Smooth muscle cell (in vitro differentiated cells): ENCODE results near the gene HS3ST2. TPM values are rescaled to one million over a fixed set of nuclear protein-coding genes. Genes with fewer than 3 reads are reported as not detected.
"Not testable (repeated sequence)": the region's sequence is repeated elsewhere in the genome, so short reads cannot be mapped to it uniquely, and the experiment has no call there.

Source experiments
- DNase-seq: peaks from one replicate; lab custom pipeline; 2025; ENCODE audit not compliant: unreplicated experiment; lab: John Stamatoyannopoulos, UW
- H2AFZ ChIP-seq: fragments of 200-600 bp; sonication (generic); 2 replicates; pipeline ENCODE4 v1.6.0; 2016; ENCODE audit warnings: antibody characterized with exemption, low read depth, mild to moderate bottlenecking
- H3F3A ChIP-seq: fragments of 200-600 bp; sonication (generic); 2 replicates; pipeline ENCODE4 v1.6.0; 2017; ENCODE audit warnings: antibody characterized with exemption, low read depth
- H3K27ac ChIP-seq: fragments of 200-600 bp; sonication (generic); 2 replicates; pipeline ENCODE4 v1.5.1; 2016; ENCODE audit warnings: low read depth, mild to moderate bottlenecking
- H3K27me3 ChIP-seq: fragments of 200-600 bp; sonication (generic); 2 replicates; pipeline ENCODE4 v1.6.1; 2016; ENCODE audit warnings: low read depth, mild to moderate bottlenecking
- H3K36me3 ChIP-seq: fragments of 200-600 bp; sonication (generic); 2 replicates; pipeline ENCODE4 v1.5.1; 2016; ENCODE audit warnings: low read depth
- H3K4me1 ChIP-seq: fragments of 200-600 bp; sonication (generic); 2 replicates; pipeline ENCODE4 v1.5.1; 2016; ENCODE audit warnings: low read depth
- H3K4me2 ChIP-seq: fragments of 200-600 bp; sonication (generic); 2 replicates; pipeline ENCODE4 v1.6.0; 2016; ENCODE audit warnings: mild to moderate bottlenecking
- H3K4me3 ChIP-seq: fragments of 200-600 bp; sonication (generic); 2 replicates; pipeline ENCODE4 v1.5.1; 2016; ENCODE audit warnings: mild to moderate bottlenecking
- H3K79me2 ChIP-seq: fragments of 200-600 bp; sonication (generic); 2 replicates; pipeline ENCODE4 v1.6.0; 2016; ENCODE audit warnings: low read depth, mild to moderate bottlenecking
- H3K9ac ChIP-seq: fragments of 200-600 bp; sonication (generic); 2 replicates; pipeline ENCODE4 v1.6.0; 2016; ENCODE audit warnings: low read depth
- H3K9me3 ChIP-seq: fragments of 200-600 bp; sonication (generic); replicated peaks from 2 replicates; pipeline ENCODE4 v1.5.1; 2016; ENCODE audit warnings: low read depth
- H4K20me1 ChIP-seq: fragments of 200-600 bp; sonication (generic); 2 replicates; pipeline ENCODE4 v1.6.0; 2016; ENCODE audit warnings: low read depth
- CTCF ChIP-seq: fragments of 200-600 bp; sonication (generic); IDR thresholded peaks from 2 replicates; pipeline ENCODE4 v1.5.1; 2017; ENCODE audit warnings: borderline replicate concordance, mild to moderate bottlenecking, antibody characterized with exemption; ENCODE audit not compliant: insufficient read depth, poor library complexity, severe bottlenecking
- WGBS: methylation state at CpG from one replicate; pipeline ENCODE4 v1.1.7; 2016; ENCODE audit warnings: low lambda C conversion rate; 5-methylcytosine and 5-hydroxymethylcytosine counted together
- polyA plus RNA-seq: library from polyadenylated mRNA; unstranded; fragments of >200 nt; fragmentation: Nextera tagmentation; extraction: Ambion mirVana; gene quantifications from 2 replicates; pipeline ENCODE4 v1.2.1, GENCODE V29; 2016
- total RNA-seq: library from RNA; depleted of rRNA; stranded (reverse); fragments of >200 nt; gene quantifications from 2 replicates; pipeline ENCODE4 v1.2.3, GENCODE V29; 2014

HS3ST2 gene
- total and polyA plus RNA-seq, 2 experiments from 2014 or later = not detected

- Histone ChIP-seq H3K4me2 (no peak overlapping the region), H3K79me2 (no peaks in the 10 kb centered on the region), H2AFZ (no peak overlapping the region), H3K4me3 (no peak overlapping the region), H3K27ac (no peak overlapping the region), H3F3A (no peaks in the 10 kb centered on the region), H4K20me1 (no peaks in the 10 kb centered on the region), H3K4me1 (no peaks in the 10 kb centered on the region), H3K27me3 (peaks cover 49% of the 10 kb centered on the region), H3K36me3 (no peaks in the 10 kb centered on the region), H3K9me3 (no peaks in the 10 kb centered on the region), H3K9ac (no peak overlapping the region)
- no peak for TF ChIP-seq CTCF
- DNase-seq = no peak
- WGBS = 84% methylated on average over 1 of the region's 1 CpG
Observed at GRCh38 chr16:22897184-22897583, 83.2 kb downstream of the HS3ST2 start.

- H3K27me3 ChIP-seq = peaks cover 49% of the 10 kb centered on the region
- H3K4me1 ChIP-seq = no peaks in the 10 kb centered on the region
- H3K9ac ChIP-seq = no peak overlapping the region
- H3K36me3 ChIP-seq = no peaks in the 10 kb centered on the region
- H3K9me3 ChIP-seq = no peaks in the 10 kb centered on the region
- H3F3A ChIP-seq = no peaks in the 10 kb centered on the region
- DNase-seq = no peak
- H3K4me3 ChIP-seq = no peak overlapping the region
- H3K27ac ChIP-seq = no peak overlapping the region
- H3K4me2 ChIP-seq = no peak overlapping the region
- no peaks in the 10 kb centered on the region for H3K79me2 ChIP-seq
- TF ChIP-seq CTCF = no peak
- no peak overlapping the region for H2AFZ ChIP-seq
- no peaks in the 10 kb centered on the region for H4K20me1 ChIP-seq
Observed at GRCh38 chr16:22898131-22898530, 84.2 kb downstream of the HS3ST2 start.

- Histone ChIP-seq H3K27me3 (peaks cover 49% of the 10 kb centered on the region), H3K9me3 (no peaks in the 10 kb centered on the region), H3K27ac (no peak overlapping the region), H3K4me2 (no peak overlapping the region), H3K79me2 (no peaks in the 10 kb centered on the region), H3F3A (no peaks in the 10 kb centered on the region), H2AFZ (no peak overlapping the region), H3K9ac (no peak overlapping the region), H3K4me1 (no peaks in the 10 kb centered on the region), H4K20me1 (no peaks in the 10 kb centered on the region), H3K4me3 (no peak overlapping the region), H3K36me3 (no peaks in the 10 kb centered on the region)
- WGBS = 9% methylated on average over 10 of the region's 10 CpGs
- TF ChIP-seq CTCF = peak; percentile 79
- DNase-seq = no peak
Observed at GRCh38 chr16:22898874-22899348, 84.9 kb downstream of the HS3ST2 start.

GRCh38 chr16:22899567-22899966 is 85.6 kb downstream of the HS3ST2 start:
- not testable (repeated sequence) for H3K4me2 ChIP-seq, H3K4me3 ChIP-seq, H2AFZ ChIP-seq, H3K4me1 ChIP-seq, H3K36me3 ChIP-seq, H3K79me2 ChIP-seq, H3K27ac ChIP-seq, H3K9ac ChIP-seq, DNase-seq, H4K20me1 ChIP-seq, H3F3A ChIP-seq, H3K9me3 ChIP-seq
- 86% methylated on average over 4 of the region's 4 CpGs for WGBS
- H3K27me3 ChIP-seq = peaks cover 53% of the 10 kb centered on the region
